ENCODE data around the gene SEC14L1.

The SEC14L1 gene

GRCh38 chr17:77266213-77266612 lies 125.4 kb downstream of the SEC14L1 start:
- no peak for DNase-seq
- Histone ChIP-seq H3K27me3 (peaks cover 0 to 14% of the 10 kb centered on the region in 2 donors), H3K9me3 (no peaks in the 10 kb centered on the region), H3K36me3 (no peaks in the 10 kb centered on the region), H3K4me3 (no peak overlapping the region), H3K27ac (no peak overlapping the region), H3K4me1 (no peaks in the 10 kb centered on the region)
- intact Hi-C loops (cut with DNase I; ENCODE audit: low total_unique reads) = no loop called here
- no peak for TF ChIP-seq CTCF (IDR thresholded peaks at IDR 0.05)

All from tibial artery (tissue), 4 donors.